Testis (tissue), 3 donors: ENCODE data around the gene GBF1. TPM values are rescaled to one million over a fixed set of nuclear protein-coding genes. Genes with fewer than 3 reads are reported as not detected.

ENCODE experiments used
- DNase-seq: peaks from one replicate; pipeline ENCODE4 v3.0.0-alpha.2; 2019
- H3K27ac ChIP-seq, 2 donors: fragments of 200-600 bp; sonication (generic); one replicate each; pipeline ENCODE4 v1.5.1; 2019
- H3K27me3 ChIP-seq: fragments of 200-600 bp; sonication (generic); one replicate; pipeline ENCODE4 v1.5.1; 2019
- H3K36me3 ChIP-seq: fragments of 200-600 bp; sonication (generic); one replicate; pipeline ENCODE4 v1.5.1; 2017; ENCODE audit warnings: low read depth; ENCODE audit errors: missing control alignments
- H3K4me1 ChIP-seq: fragments of 200-600 bp; sonication (generic); one replicate; pipeline ENCODE4 v1.5.1; 2019
- H3K4me3 ChIP-seq, 2 donors: fragments of 200-600 bp; sonication (generic); one replicate each; pipeline ENCODE4 v1.5.1; 2017 to 2019
- H3K9me3 ChIP-seq: fragments of 200-600 bp; sonication (generic); one replicate; pipeline ENCODE4 v1.5.1; 2017
- CTCF ChIP-seq, 3 experiments: fragments of 450-650 bp in 2 of 3; fragments of 200-600 bp in 1 of 3; sonication (generic) in 1 of 3; IDR thresholded peaks; one replicate each; pipeline ENCODE4 v1.5.1; 2016 to 2019; ENCODE audit warnings: antibody characterized with exemption in 3 of 3, mild to moderate bottlenecking in 2 of 3, moderate library complexity in 1 of 3
- POLR2A ChIP-seq: fragments of 450-650 bp; IDR thresholded peaks from one replicate; pipeline ENCODE4 v1.6.1; 2017; ENCODE audit warnings: antibody characterized with exemption, mild to moderate bottlenecking, moderate library complexity
- WGBS, 2 donors: methylation state at CpG; one replicate each; pipeline ENCODE4 v1.1.5; 2018; 5-methylcytosine and 5-hydroxymethylcytosine counted together
- intact Hi-C: fragments of 100-400 bp; cut with DNase I; formaldehyde crosslinking; loops from one replicate; pipeline ENCODE4 v1.15.1; 2023; ENCODE audit warnings: low total_unique reads
- polyA plus RNA-seq: library from polyadenylated mRNA; stranded (reverse); fragments of 350-450 nt; fragmentation: Illumina TruSeq; extraction: RNeasy Lipid Tissue Mini Kit (QIAGEN cat#74804); gene quantifications from one replicate; pipeline ENCODE4 v1.2.3, GENCODE V29; 2014; ENCODE audit warnings: low read depth, low replicate concordance; ENCODE audit not compliant: insufficient read depth
- total RNA-seq, 2 donors: library from RNA; depleted of rRNA; stranded (reverse); fragments of >200 nt; gene quantifications; one replicate each; pipeline ENCODE4 v1.2.3, GENCODE V29; 2016

Gene GBF1
- total and polyA plus RNA-seq, 3 donors from 2014 or later: 58.2 to 76.4 (median 72.1) TPM

DNA sequence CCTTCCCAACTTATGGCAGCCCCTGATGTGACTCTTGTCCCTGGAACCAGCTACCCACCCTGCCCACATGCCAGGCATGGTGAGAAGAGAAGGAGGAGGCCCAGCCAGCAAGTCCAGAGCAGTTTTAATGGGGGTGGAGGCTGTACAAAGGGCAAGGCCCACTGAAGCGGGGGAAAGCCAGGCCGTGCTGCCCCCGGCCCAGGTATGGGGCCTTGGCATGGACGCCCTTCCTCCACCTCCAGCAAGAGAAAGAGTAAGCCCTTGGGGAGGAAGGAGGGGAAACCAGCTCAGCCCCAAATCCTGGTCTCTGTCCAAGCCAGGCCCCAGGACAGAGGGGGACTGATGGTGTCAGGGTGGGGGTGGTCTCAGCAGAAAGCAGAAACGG lies 157.2 kb downstream of the GBF1 start:
- Histone ChIP-seq H3K4me1 (peaks cover 8% of the 10 kb centered on the region), H3K27me3 (no peaks in the 10 kb centered on the region), H3K4me3 (no peak overlapping the region), H3K27ac (no peak overlapping the region), H3K36me3 (no peaks in the 10 kb centered on the region), H3K9me3 (no peaks in the 10 kb centered on the region)
- no peak for DNase-seq
- TF ChIP-seq CTCF (IDR thresholded peaks at IDR 0.05) (no peak), POLR2A (no peak)
- WGBS, 2 donors: 77 to 92% methylated on average over 5 of the region's 5 CpGs
- intact Hi-C loops: no loop called here

GRCh38 chr10:102403115-102403514 lies 157.8 kb downstream of the GBF1 start:
- no peak for TF ChIP-seq CTCF (IDR thresholded peaks at IDR 0.05)
- no peak for TF ChIP-seq POLR2A
- intact Hi-C loops: no loop called here
- peaks cover 9% of the 10 kb centered on the region for H3K4me1 ChIP-seq
- no peaks in the 10 kb centered on the region for H3K36me3 ChIP-seq
- H3K9me3 ChIP-seq: no peaks in the 10 kb centered on the region
- no peak for DNase-seq
- no peak overlapping the region for H3K4me3 ChIP-seq
- no peaks in the 10 kb centered on the region for H3K27me3 ChIP-seq
- no peak overlapping the region for H3K27ac ChIP-seq
- WGBS, 2 donors: 87% methylated on average over 12 of the region's 13 CpGs; no CpG with 5 or more reads in 1 of the 2 donors

GRCh38 chr10:102404361-102405107 lies 159.2 kb downstream of the GBF1 start:
- Histone ChIP-seq H3K4me1 (peaks cover 13% of the 10 kb centered on the region), H3K27me3 (no peaks in the 10 kb centered on the region), H3K9me3 (no peaks in the 10 kb centered on the region), H3K4me3 (no peak overlapping the region), H3K36me3 (no peaks in the 10 kb centered on the region), H3K27ac (no peak overlapping the region)
- intact Hi-C loops: no loop called here
- WGBS, 2 donors: 90 to 92% methylated on average over 14 to 17 of the region's 17 CpGs
- no peak for DNase-seq
- TF ChIP-seq POLR2A (no peak), CTCF (IDR thresholded peaks at IDR 0.05) (no peak)

- Histone ChIP-seq H3K4me3 (no peak overlapping the region), H3K9me3 (no peaks in the 10 kb centered on the region), H3K4me1 (peaks cover 10% of the 10 kb centered on the region), H3K27me3 (no peaks in the 10 kb centered on the region), H3K27ac (no peak overlapping the region), H3K36me3 (no peaks in the 10 kb centered on the region)
- no peak for TF ChIP-seq POLR2A
- no peak for TF ChIP-seq CTCF (IDR thresholded peaks at IDR 0.05)
- intact Hi-C loops: no loop called here
- DNase-seq: no peak
- WGBS, 2 donors: 77 to 79% methylated on average over 12 to 19 of the region's 19 CpGs
These were observed 159.8 kb downstream of the GBF1 start for GRCh38 chr10:102405108-102405571.

DNA sequence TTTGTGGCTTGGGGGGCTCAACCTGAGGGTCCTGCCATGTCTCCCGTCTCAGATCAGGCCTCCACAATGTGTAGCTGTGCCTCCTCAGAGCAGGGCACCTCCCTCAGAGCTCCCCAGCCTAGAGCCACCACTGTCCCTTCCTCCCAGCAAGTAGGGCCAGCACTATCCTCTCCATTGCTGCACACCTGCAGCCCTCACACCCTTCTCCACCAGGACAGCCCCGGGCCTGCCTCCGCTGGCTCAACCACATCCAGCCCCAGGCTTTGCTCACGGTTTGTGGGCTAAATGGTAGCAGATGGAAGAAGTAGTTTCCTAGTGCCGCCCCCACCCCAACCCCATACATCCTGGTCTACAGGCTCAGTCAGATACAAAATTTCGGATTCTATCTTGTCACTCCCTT lies 160.3 kb downstream of the GBF1 start:
- peaks cover 10% of the 10 kb centered on the region for H3K4me1 ChIP-seq
- H3K4me3 ChIP-seq: no peak overlapping the region
- TF ChIP-seq POLR2A (no peak), CTCF (IDR thresholded peaks at IDR 0.05) (no peak)
- intact Hi-C loops: no loop called here
- no peak for DNase-seq
- H3K27me3 ChIP-seq: no peaks in the 10 kb centered on the region
- no peak overlapping the region for H3K27ac ChIP-seq
- WGBS, 2 donors: 83 to 87% methylated on average over 5 to 6 of the region's 6 CpGs
- no peaks in the 10 kb centered on the region for H3K9me3 ChIP-seq
- no peaks in the 10 kb centered on the region for H3K36me3 ChIP-seq
